WI38 (cell line): ENCODE measurements around the gene ENTREP1.
"Not testable (repeated sequence)": the region's sequence is repeated elsewhere in the genome, so short reads cannot be mapped to it uniquely, and the experiment has no call there.

Source experiments
- H3K4me3 ChIP-seq: 2 replicates; pipeline ENCODE4 v1.5.1; 2011; ENCODE audit warnings: low read depth, mild to moderate bottlenecking, control low read depth, low read length
- CTCF ChIP-seq: IDR thresholded peaks from 2 replicates; pipeline ENCODE4 v1.5.1; 2012; ENCODE audit warnings: low read depth, mild to moderate bottlenecking, control low read depth, low read length

ENTREP1 gene

GRCh38 chr9:69433392-69433791 lies 108.4 kb downstream of the ENTREP1 start:
- no peak overlapping the region for H3K4me3 ChIP-seq

GRCh38 chr9:69433968-69434367 lies 109.0 kb downstream of the ENTREP1 start:
- TF ChIP-seq CTCF: no peak
- no peak overlapping the region for H3K4me3 ChIP-seq

More at GRCh38 chr9:69433392-69433791, 108.4 kb downstream of the ENTREP1 start:
- TF ChIP-seq CTCF: no peak

GRCh38 chr9:69439654-69440053 lies 114.6 kb downstream of the ENTREP1 start:
- H3K4me3 ChIP-seq: not testable (repeated sequence)

GRCh38 chr9:69440254-69440955 lies 115.4 kb downstream of the ENTREP1 start:
- H3K4me3 ChIP-seq: not testable (repeated sequence)
